Prostate gland (tissue), 2 donors: ENCODE measurements around the gene MYH16.

Source experiments
- POLR2A ChIP-seq: fragments of 450-650 bp; IDR thresholded peaks from one replicate; pipeline ENCODE4 v1.6.1; 2016; ENCODE audit warnings: antibody characterized with exemption, mild to moderate bottlenecking
- POLR2AphosphoS5 ChIP-seq: sonication (generic); formaldehyde crosslinking; IDR thresholded peaks from one replicate; pipeline ENCODE4 v1.6.1; 2017; ENCODE audit warnings: antibody characterized with exemption
- TF ChIP-seq, protein P1 (sequence below), 4 experiments: fragments of 200-600 bp in 2 of 4; fragments of 450-650 bp in 2 of 4; sonication (generic) in 2 of 4; IDR thresholded peaks; 1 replicate in 3 of 4; 2 replicates in 1 of 4; pipeline ENCODE4 v1.5.1; 2016 to 2019; ENCODE audit warnings: antibody characterized with exemption in 4 of 4, mild to moderate bottlenecking in 2 of 4, moderate library complexity in 2 of 4

- TF ChIP-seq, protein P1, sequence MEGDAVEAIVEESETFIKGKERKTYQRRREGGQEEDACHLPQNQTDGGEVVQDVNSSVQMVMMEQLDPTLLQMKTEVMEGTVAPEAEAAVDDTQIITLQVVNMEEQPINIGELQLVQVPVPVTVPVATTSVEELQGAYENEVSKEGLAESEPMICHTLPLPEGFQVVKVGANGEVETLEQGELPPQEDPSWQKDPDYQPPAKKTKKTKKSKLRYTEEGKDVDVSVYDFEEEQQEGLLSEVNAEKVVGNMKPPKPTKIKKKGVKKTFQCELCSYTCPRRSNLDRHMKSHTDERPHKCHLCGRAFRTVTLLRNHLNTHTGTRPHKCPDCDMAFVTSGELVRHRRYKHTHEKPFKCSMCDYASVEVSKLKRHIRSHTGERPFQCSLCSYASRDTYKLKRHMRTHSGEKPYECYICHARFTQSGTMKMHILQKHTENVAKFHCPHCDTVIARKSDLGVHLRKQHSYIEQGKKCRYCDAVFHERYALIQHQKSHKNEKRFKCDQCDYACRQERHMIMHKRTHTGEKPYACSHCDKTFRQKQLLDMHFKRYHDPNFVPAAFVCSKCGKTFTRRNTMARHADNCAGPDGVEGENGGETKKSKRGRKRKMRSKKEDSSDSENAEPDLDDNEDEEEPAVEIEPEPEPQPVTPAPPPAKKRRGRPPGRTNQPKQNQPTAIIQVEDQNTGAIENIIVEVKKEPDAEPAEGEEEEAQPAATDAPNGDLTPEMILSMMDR (IDR thresholded peaks at IDR 0.05) = no peak
- TF ChIP-seq POLR2A (no peak), POLR2AphosphoS5 (no peak)
Observed at GRCh38 chr7:99359465-99360154, 87.0 kb downstream of the MYH16 start.
